HG03565 (cell line): ENCODE results near the gene PRAME.
"Not testable (repeated sequence)": the region's sequence is repeated elsewhere in the genome, so short reads cannot be mapped to it uniquely, and the experiment has no call there.

ENCODE experiments used
- ATAC-seq: cut with Tn5 transposase; IDR thresholded peaks from one replicate; pipeline ENCODE4 v1.9.1; 2021; ENCODE audit warnings: mild to moderate bottlenecking, moderate library complexity; ENCODE audit not compliant: unreplicated experiment

The PRAME gene

DNA sequence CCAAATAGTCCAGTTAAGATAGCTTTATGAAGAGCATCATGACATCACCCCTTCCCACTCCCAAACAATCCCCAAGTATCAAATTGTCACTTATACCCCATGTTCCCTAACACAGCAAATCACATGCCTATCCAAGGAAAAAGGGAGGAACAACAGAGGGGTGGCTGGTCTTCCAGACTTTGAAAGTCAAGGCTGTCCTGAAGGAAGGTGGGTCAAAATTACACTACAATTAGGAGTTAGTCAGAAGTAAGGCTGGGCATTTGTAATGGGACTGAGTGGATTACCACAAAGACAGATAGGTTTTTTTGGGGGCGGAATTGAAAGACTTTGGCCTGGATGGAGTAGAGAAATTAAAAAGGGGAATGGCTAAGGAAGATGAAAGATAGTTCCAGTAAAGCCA, 5.9 kb downstream of the PRAME start:
- no peak for ATAC-seq

DNA sequence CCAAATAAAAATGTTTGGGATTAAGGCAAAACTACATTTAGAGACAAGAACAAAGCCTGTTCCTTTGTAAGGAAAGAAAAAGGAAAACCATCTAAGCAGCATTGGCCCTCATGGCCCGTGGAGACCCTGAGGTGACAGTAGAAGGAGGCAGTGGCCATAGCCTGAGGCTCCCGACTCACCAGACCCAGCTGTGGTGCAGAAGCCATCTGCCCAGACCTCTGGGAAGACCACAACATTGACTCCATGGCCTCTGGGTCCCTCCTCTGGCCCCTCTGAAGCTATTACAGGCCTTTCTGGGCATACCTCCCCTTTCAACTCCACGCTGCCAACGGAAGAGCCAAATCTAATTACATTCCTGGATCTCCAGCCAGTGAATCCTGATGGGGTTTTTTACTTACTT, 6.4 kb downstream of the PRAME start:
- ATAC-seq, result no peak

DNA sequence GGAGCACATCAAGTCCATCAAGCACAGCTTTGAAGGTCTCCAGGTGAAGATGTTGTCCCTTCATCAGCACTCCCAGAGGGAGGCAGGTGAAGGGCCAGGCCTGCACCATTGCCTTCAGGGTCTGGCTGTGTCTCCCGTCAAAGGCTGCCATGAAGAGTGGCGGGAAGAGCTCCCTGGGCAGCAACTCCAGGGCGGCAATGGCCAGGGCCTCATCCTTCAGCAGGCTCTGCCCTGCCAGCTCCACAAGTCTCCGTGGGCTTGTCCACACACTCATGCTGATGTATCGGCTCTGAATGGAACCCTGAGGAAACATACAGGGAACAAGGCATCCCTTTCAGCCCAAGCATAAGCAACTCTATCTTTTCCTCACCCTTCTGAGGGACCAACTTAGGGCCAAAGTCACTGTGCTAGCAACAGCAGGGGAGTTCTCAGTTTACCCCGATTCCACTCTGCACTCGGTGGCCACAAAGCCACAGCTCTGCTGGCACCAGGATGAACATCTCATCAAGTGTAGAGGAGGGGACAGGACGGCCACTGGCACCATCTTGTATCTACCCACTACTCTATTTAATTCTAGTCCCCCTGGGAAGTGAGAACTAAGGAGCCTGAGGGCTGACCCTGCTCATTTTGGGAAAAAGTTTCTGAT, 8.2 kb downstream of the PRAME start:
- ATAC-seq, result no peak

DNA sequence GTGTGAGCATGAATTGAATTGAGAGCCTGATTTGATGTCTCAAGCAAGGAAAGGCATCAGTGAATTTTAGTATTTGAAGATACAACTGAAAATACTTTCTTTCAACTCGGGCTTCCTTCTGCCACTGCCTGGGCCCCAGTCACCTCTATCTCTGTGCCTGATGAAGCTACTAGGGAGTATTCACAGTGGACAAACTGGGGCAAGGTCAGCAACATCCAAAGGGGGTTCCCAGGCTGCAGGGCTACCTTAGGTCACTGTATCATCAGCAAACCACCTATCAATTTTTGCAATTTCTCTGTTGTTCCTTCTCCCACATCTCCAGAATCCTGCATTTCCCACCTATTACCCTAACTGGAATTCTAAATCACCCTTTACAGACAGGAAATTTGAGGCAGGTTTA, 10.2 kb downstream of the PRAME start:
- ATAC-seq, result no peak

DNA sequence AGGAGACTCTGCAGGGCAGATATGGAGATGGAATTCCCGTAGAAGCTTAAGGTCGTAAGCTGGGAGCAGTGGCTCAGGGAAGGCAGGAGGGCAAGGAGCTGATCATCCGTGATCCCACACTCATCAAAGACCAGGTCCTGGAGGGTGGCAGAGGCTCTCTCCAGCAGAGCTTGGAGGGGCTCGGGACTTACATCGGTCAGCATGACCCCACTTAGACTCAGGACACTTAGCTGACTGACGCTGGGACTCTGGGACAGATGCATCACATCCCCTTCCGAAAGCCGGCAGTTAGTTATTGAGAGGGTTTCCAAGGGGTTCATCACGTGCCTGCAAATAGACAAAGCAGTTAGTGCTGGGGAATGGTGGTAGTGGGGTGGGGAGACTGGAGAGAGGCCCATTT, 10.7 kb downstream of the PRAME start:
- no peak for ATAC-seq

DNA sequence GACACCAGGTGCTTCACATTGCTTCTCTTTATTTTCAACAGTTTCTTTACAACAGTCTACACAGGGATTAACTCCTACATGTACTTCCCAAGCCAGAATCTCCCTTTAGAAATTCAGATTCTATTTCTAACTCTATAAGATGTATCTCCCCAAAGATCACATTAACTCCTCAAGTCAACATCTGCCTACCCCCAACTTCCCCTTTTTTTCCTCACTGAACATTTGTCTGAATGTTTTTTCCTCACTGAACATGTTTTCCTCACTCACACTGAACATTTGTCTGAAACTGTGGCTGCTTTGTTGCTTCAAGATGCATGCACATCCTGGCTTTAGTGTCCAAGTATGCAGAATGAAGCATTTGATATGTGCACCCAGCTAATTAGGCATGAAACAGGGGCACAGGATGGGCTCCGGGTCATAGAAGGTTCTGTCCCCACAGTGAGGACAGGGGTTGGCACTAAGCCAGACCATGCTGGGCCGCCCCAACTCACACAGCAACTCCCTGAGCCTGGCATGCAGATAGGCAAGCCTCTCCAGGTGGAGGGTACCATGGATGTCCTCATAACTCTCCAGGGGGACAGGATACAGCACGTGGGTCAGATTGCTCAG, 11.3 kb downstream of the PRAME start:
- ATAC-seq, result no peak

DNA sequence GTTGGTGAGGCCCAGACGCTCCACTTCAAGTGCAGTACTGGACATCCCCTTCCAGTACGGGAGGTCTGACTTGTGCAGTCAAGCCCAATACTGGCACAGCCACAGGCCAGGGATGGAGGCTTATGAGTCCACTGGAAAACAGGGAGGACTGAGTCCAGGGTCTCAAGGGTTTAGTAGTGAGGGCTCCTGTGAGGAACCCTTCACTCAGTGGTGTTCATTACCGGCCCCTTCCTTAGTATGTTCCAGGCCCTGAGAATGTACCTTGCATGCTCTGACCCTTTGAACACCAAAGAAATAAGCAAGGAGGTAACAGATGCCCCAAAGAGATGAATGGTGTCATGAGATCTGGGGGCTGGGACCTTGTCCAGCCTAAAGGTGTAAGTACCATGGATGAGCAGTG, 11.8 kb downstream of the PRAME start:
- no peak for ATAC-seq

DNA sequence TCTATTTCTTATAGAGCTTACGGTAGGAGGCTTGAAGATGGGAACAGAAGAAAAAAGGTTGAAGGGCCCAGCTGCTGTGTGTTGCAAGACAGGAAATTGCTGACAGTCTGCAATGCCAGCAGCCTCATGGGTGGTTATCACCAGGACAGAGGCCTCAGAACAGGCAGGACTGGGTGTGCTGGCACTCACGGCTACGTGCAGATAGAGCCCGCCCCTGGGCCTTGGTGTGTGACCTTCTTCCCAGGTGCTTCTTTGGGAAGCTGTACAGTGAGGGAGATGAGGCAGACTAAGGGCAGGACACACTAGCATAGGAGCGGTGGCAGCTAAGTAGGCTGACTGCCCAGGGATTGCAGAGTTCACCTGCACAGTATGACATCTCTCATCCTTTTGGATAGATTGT, 12.6 kb downstream of the PRAME start:
- ATAC-seq, result no peak

DNA sequence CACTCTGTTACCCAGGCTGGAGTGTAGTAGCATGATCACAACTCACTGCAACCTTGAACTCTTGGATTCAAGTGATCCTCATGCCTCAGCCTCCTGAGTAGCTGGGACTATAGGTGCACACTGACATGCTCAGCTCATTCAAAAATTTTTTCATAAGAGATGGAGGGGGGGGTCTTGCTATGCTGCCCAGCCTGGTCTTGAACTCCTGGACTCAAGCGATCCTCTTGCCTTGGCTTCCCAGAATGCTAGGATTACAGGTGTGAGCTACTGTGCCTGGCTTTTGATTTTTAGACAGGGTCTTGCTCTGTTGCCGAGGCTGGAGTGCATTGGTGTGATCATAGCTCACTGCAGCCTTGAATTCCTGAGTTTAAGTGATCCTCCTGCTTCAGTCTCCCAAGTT, 14.0 kb downstream of the PRAME start:
- no peak for ATAC-seq

DNA sequence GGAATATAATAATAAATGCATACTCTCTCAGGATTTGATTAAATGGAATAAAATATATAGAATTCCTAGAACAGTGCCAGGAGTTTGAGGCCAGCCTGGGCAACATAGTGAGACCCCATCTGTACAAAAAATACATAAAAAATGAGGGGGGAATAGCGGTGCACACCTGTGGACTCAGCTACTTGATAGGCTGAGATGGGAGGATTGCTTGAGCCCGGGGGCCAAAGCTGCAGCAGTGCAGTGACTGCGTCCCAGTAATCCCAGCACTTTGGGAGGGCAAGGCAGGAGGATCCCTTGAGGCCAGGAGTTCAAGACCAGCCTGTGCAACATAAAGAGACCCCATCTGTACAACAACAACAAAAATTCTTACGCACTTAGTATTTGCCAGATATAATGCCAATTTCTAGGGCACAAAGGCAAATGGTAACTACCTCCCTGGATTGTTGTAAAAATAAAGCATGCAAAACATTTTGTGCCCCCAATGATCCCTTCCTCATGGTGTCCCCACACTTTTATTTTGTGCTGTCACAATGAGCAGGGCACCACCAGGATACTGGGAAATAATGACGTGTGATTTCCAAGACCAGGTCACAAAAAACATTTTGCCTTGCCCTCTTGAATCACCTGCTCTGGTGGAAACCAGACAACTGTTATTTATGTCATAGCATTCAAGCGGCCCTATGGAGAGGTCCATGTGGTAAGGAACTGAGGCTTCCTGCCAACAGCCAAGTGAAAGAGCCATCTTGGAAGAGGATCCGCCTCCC, 20.7 kb downstream of the PRAME start:
- no peak for ATAC-seq

DNA sequence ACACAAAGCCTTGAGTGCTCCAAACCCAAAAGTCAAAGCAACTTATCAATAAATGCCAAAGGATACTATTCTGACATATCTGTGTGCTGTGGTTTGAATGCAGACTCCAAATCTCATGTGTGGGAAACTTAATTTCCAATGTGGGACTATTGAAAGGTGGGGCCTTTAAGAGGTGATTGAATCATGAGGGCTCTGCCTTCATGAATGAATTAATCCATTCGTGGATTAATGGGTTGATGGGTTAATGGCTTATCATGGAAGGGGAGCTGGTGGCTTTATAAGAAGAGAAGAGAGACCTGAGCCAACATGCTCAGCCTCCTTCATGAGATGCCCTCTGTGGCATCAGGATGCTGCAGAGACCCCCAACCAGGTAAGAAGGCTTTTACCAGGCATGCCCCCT, 22.1 kb downstream of the PRAME start:
- ATAC-seq, result no peak

DNA sequence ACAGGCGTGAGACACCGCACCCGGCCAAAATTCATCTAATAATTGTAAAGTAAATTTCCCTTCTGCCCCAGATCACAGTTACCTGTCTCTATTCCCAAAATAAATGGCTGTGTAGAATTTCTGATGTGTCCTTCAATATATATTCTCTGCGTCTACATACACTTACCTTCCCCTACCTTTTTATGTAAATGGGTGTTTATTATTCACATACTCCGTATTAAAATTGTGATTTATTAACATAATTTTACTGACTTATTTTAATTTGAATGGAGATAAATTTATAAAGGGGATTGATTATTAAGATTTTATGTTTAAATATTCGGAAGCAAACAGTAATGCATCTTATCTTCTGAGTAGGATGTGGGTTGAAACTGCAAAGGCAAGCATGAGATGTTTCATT, 22.6 kb downstream of the PRAME start:
- ATAC-seq, result no peak

DNA sequence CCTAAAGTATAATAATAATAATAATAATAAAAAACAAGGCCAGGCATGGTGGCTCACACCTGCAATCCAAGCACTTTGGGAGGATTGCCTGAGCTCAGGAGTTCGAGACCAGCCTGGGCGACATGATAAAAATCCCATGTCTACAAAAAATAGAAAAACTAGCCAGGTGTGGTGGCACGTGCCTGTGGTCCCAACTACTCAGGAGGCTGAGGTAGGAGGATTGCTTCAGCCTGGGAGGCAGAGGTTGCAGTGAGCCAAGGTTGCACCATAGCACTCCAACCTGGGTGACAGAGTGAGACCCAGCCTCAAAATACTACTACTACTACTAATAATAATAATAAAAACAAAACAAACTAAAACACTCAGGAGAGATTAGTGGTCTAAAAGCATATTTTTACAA, 23.4 kb downstream of the PRAME start:
- ATAC-seq, result no peak

DNA sequence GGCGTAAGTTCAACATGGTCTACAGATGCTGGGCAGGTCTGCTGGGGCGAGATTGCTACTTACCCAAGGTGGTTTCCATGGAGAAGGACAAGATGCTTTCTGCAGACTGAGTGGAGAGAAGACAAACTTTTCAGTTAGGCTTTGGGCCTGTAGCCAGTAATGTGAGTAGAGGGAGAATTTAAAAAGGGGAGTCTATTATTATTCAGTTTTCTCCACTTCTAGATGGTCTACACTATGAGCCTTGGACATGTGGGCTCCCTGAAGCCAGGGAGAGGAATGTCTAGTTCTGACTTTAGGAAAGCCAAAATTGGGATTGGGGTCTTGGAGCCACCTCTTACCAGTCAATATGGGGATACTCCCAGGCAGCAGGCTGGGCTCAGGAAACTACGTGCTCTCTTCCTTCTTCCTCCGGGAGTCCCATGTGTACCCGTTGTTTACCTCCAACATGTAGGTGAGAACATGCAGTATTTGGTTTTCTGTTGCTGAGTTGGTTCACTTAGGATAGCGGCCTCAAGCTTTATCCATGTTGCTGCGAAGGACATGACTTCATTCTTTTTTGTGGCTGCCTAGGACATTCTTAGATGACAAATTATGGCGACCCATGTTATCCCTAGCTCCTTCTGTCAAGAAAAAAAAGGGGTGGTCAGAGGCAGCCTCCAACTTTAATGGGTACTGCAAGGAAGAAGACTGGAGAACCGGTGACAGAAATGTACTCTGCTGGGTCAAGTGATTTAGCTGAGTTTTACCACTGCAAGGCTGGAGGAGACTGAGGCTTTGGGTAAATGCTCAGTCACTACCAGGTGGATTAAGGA, 24.3 kb downstream of the PRAME start:
- no peak for ATAC-seq

DNA sequence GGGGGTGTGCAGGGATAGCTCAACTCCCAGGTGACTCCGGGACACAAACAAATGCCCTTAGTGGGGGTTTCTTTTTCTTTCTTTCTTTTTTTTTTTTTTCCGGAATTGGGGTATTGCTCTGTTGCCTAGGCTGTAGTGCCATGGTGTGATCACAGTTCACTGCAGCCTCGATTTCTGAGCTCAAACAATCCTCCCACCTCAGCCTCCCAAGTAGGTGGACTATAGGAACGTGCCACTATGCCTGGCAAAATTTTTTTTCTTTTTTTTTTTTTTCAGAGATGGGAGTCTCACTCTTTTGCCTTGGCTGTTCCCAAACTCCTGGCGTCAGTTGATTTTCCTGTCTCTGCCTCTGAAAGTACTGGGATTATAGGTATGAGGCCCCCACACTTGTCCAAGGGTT, 25.2 kb downstream of the PRAME start:
- ATAC-seq, result no peak

DNA sequence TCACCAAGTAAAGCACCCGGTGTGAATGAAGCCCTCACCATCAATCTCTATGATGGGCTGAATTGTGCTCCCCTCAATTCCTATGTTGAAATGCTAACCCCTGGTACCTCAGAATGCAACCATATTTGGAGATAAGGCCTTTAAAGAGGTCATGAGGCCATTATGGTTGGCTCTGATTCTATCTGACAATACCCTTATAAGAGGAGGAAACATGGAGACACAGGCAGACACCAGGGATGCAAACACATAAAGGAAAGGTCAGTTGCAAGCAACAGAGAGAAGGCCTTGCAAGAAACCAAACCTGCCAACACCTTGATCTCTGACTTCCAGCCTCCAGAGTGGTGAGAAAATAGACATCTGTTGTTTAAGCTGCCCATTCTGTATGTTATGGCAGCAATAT, 25.6 kb downstream of the PRAME start:
- ATAC-seq, result no peak

DNA sequence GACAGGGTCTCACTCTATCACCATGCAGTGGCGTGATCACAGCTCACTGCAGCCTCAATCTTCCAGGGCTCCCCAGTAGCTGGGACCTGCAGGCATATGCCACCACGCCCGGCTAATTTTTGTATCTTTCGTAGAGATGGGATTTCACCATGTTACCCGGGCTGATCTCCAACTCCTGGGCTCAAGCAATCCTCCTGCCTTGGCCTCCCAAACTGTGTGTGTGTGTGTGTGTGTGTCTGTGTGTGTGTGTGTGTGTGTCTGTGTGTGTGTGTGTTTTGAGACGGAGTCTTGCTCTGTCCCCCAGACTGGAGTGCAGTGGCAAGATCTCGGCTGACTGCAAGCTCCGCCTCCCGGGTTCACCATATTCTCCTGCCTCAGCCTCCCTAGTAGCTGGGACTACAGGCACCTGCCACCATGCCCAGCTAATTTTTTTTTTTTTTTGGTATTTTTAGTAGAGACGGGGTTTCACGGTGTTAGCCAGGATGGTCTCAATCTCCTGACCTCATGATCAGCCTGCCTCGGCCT, 26.5 kb downstream of the PRAME start:
- not testable (repeated sequence) for ATAC-seq

DNA sequence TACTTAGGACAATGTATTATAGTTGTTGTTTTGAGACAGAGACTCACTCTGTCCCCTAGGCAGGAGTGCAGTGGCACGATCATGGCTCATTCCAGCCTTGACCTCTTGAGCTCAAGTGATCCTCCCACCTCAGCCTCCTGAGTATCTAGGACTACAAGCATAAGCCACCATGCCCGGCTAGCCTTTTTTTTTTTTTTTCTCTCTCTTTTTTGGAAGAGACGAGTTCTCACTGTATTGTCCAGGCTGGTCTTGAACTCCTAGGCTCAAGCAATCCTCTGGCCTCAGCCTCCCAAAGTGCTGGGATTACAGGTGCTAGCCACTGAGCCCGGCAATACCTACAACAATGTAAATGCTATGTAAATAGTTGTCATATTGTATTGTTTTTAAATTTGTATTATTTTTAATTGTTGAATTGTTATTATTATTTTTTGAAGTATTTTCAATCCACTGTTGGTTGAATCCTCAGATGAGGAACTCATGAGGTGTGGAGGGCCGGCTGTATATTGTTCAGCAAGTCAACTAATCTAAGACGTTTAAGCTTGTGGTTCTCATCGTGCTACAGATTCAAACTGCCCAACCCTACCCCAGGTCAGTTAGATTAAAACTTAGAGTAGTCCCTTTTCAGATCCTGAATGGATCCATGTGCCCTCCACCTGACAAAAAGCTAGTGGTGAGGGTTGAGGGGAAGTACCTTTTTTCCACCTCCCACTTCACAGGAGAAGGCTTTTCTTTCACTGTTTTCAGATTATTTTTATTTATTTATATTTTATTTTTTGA, 27.1 kb downstream of the PRAME start:
- no peak for ATAC-seq

DNA sequence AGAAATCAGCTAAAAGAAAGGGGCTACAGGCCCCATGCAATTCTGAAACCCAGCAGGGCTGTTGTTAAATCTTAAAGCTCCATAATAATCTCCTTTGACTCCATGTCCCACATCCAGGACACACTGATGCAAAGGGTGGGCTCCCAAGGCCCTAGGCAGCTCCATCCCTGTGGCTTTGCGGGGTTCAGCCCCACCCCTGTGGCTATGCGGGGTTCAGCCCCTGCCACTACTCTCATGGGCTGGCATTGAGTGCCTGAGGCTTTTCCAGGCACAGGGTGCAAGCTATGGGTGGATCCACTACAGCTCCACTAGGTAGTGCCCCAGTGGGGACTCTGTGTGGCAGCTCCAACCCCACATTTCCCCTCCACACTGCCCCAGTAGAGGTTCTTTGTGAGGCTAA, 30.3 kb downstream of the PRAME start:
- ATAC-seq, result no peak

DNA sequence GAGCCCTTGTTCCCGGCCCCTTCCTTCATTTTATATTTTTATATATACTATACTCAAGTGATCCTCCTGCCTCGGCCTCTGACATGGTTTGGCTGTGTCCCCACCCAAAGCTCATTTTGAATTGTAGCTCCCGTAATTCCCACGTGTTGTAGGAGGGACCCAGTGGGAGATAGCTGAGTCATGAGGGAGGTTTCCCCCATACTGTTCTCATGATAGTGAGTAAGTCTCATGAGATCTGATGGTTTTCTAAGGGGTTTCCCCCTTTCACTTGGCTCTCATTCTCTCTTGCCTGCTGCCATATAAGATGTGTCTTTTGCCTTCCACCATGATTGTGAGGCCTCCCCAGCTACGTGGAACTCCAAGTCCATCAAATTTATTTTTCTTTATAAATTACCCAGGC, 31.8 kb downstream of the PRAME start:
- ATAC-seq, result no peak
